Measurements from ENCODE around the gene LHFPL2.

GRCh38 chr5:78601559-78602314 lies 46.8 kb downstream of the LHFPL2 start:
- TF ChIP-seq CREB1 (CRISPR knock-in tag; IDR thresholded peaks at IDR 0.05; ENCODE audit: low read depth) (no peak), EZH2 (IDR thresholded peaks at IDR 0.05; ENCODE audit: low read depth, unreplicated experiment) (no peak), ZNF331 (CRISPR knock-in tag; IDR thresholded peaks at IDR 0.05; ENCODE audit: low read depth) (no peak), STAT1 (IDR thresholded peaks at IDR 0.05; ENCODE audit: unreplicated experiment) (no peak)
- TF ChIP-seq, protein P1, sequence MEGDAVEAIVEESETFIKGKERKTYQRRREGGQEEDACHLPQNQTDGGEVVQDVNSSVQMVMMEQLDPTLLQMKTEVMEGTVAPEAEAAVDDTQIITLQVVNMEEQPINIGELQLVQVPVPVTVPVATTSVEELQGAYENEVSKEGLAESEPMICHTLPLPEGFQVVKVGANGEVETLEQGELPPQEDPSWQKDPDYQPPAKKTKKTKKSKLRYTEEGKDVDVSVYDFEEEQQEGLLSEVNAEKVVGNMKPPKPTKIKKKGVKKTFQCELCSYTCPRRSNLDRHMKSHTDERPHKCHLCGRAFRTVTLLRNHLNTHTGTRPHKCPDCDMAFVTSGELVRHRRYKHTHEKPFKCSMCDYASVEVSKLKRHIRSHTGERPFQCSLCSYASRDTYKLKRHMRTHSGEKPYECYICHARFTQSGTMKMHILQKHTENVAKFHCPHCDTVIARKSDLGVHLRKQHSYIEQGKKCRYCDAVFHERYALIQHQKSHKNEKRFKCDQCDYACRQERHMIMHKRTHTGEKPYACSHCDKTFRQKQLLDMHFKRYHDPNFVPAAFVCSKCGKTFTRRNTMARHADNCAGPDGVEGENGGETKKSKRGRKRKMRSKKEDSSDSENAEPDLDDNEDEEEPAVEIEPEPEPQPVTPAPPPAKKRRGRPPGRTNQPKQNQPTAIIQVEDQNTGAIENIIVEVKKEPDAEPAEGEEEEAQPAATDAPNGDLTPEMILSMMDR (conservative IDR thresholded peaks at IDR 0.05; ENCODE audit: low read depth in 2 of 2), result no peak
